AG09309 (cell line): ENCODE measurements around the gene FOXN3.
A peak's percentile ranks its signal among the peaks of the same experiment; 100 is the strongest.

Experiments
- DNase-seq: peaks from one replicate; pipeline ENCODE4 v3.0.0-alpha.2; 2010; ENCODE audit warnings: low read depth
- H3K4me3 ChIP-seq: 2 replicates; pipeline ENCODE4 v1.5.1; 2011; ENCODE audit warnings: mild to moderate bottlenecking, low read depth, low read length, moderate library complexity; ENCODE audit not compliant: control insufficient read depth
- TF ChIP-seq, protein P1 (sequence below): IDR thresholded peaks from 2 replicates; pipeline ENCODE4 v1.5.1; 2011; ENCODE audit warnings: mild to moderate bottlenecking, low read depth, low read length, inconsistent platforms; ENCODE audit not compliant: insufficient read depth, control insufficient read depth; ENCODE audit errors: missing control alignments

FOXN3 gene

DNA sequence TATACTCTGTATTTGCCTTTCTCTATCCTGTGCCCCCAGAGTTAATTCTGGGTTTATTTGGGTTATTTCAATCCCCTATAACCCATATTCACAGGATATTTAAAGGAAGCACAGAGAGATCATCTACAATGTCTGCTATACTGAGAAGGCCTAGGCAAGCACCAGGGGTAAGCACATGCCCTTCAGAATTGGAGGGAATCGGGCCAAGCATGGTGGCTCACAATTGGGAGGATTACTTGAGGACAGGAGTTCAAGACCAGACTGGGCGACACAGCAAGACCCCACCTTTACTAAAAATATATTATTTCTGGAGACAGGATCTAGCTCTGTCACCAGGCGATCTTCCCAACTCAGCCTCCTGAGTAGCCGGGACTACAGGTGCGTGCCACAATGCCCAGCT, 11.3 kb downstream of the FOXN3 start:
- no peak overlapping the region for H3K4me3 ChIP-seq
- no peak for DNase-seq
- TF ChIP-seq, protein P1, sequence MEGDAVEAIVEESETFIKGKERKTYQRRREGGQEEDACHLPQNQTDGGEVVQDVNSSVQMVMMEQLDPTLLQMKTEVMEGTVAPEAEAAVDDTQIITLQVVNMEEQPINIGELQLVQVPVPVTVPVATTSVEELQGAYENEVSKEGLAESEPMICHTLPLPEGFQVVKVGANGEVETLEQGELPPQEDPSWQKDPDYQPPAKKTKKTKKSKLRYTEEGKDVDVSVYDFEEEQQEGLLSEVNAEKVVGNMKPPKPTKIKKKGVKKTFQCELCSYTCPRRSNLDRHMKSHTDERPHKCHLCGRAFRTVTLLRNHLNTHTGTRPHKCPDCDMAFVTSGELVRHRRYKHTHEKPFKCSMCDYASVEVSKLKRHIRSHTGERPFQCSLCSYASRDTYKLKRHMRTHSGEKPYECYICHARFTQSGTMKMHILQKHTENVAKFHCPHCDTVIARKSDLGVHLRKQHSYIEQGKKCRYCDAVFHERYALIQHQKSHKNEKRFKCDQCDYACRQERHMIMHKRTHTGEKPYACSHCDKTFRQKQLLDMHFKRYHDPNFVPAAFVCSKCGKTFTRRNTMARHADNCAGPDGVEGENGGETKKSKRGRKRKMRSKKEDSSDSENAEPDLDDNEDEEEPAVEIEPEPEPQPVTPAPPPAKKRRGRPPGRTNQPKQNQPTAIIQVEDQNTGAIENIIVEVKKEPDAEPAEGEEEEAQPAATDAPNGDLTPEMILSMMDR = no peak

DNA sequence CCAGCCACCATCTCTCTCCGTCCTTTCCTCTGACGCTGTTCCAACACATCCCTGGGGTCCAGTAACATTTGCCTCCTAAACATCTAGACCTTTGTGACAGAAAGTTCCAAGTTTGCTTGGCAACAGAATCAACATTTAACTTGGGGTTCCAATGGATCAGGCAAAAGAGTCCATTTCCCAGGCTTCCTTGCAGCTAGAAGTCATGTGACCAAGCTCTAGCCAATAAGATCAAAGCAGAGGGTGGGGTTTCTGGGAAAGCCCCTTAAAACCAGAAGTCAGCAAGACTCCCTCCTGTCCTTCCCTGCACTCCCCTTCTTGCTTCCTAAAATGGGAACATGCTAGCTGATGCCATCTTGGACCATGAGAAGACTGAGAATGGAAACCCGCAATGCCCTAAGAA, 14.7 kb downstream of the FOXN3 start:
- no peak for DNase-seq
- H3K4me3 ChIP-seq = no peak overlapping the region
- TF ChIP-seq, protein P1 = no peak

DNA sequence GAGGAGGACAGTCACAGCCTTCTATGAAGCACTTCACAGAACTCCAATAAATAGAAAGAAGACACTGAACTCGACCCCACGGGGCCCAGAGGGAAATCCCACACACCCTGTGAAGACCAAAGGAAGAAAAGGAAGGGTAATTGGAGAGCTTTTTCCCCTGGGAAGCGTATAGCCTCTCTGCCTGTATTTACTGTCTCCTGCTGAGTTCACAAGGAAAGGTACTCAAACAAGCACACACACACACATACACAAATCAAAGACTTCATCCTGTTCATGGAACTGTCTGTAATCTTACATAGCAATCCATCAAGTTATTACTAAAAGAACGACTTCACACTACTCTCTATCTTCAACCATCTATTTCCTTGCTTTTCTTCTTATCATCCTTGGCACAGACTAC, 15.3 kb downstream of the FOXN3 start:
- TF ChIP-seq, protein P1 = no peak

DNA sequence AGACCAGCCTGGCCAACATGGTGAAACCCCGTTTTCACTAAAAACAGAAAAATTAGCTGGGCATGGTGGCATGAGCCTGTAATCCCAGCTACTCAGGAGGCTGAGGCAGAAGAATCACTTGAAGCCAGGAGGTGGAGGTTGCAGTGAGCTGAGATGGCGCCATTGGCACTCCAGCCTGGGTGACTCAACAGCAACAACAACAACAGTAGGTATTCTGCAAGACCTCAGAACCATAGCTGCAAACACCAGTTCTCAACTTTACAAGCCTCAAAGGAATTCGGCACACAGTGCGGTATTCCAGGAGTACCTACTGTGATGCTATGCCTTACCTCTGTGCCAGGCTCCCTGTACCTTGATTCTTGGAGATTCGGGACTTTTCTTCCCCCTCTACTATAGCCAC, 15.8 kb downstream of the FOXN3 start:
- DNase-seq = no peak
- H3K4me3 ChIP-seq = no peak overlapping the region
- TF ChIP-seq, protein P1 = no peak

More for the DNA sequence above, 15.3 kb downstream of the FOXN3 start:
- DNase-seq = no peak
- H3K4me3 ChIP-seq = no peak overlapping the region

DNA sequence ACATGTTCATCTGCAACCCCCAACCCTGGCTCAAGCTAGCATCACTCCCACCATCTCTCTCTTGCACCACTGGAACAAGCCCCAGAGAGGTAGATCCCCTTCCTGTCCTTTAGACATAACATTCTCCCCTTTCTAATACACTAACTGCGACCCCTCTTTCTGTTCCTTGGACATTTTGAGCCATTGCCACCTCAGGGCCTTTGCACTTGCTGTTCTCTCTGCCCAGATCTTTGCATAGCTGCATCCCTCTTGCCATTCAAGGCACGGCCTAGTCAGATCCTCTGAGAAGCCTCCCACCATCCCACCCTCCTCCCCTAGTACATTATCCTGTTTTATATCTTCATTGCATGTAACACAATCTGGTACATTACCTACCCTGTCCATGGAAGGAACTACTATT, 16.5 kb downstream of the FOXN3 start:
- no peak for DNase-seq
- no peak overlapping the region for H3K4me3 ChIP-seq
- TF ChIP-seq, protein P1 = no peak

DNA sequence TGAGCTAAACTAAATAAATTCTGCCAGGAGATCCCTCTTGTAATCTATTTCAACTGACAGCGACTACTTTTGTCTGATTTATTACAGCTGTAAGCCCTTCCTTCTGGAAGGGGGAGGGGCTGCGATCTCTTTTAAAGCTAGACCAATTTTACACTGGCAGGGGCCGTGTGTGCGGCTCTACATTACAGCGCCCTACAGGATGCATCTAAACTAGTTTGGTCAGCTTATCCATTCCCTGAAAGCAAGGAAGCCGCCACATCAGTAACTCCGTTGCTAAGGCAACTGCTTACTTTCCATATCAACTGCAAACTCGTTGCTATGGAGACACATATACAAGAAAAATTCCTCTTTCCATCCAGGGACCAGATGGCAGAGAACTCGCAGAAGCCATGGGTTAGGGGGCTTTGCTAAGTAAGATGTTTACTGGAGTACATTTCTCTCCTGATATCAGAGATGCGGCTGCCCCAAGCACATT, 17.4 kb downstream of the FOXN3 start:
- H3K4me3 ChIP-seq = no peak overlapping the region
- TF ChIP-seq, protein P1 = no peak
- peak; percentile 35 for DNase-seq

DNA sequence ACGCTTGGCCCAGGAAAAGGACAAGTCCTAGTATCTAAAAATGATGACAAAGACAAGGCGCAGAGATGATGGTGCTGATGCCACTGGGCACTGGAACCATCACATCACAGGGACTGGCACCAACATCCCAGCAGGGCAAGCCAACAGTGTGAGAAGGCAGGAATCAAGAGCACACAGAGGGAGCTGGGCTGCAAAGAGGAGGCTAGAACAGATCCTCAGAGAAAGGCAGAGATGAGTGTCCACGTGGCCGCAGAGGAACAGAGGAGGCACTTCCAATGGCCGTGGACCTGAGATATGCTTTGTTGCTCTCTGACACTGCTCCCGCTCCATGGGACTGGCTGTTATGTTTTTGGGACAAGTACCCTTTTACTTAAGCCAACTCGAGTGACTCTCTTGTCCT, 17.9 kb downstream of the FOXN3 start:
- no peak for DNase-seq
- no peak overlapping the region for H3K4me3 ChIP-seq
- TF ChIP-seq, protein P1 = no peak
